ENCODE measurements around the gene FAM131B.

- TF ChIP-seq CTCF (IDR thresholded peaks at IDR 0.05; ENCODE audit: low read depth, low read length, poor library complexity, severe bottlenecking) (no peak), EZH2phosphoT487 (IDR thresholded peaks at IDR 0.05; ENCODE audit: borderline replicate concordance, low read length) (no peak)
These were observed 20.7 kb downstream of the FAM131B start for GRCh38 chr7:143341842-143342241.

All from DOHH2 (cell line).